Mucosa of stomach (tissue), 1 donor: Measurements from ENCODE around the gene ITPA.

Source experiments
- H3K27me3 ChIP-seq: one replicate; pipeline ENCODE4 v1.7.0; 2013; ENCODE audit warnings: mild to moderate bottlenecking, low read length; ENCODE audit not compliant: control insufficient read depth, insufficient read depth
- H3K36me3 ChIP-seq: one replicate; pipeline ENCODE4 v1.7.0; 2013; ENCODE audit warnings: low read length; ENCODE audit not compliant: control insufficient read depth, insufficient read depth
- H3K4me1 ChIP-seq: one replicate; pipeline ENCODE4 v1.7.0; 2013; ENCODE audit warnings: mild to moderate bottlenecking, low read length; ENCODE audit not compliant: control insufficient read depth, insufficient read depth
- H3K4me3 ChIP-seq: one replicate; pipeline ENCODE4 v1.7.0; 2013; ENCODE audit warnings: low read length
- H3K9ac ChIP-seq: one replicate; pipeline ENCODE4 v1.7.0; 2013; ENCODE audit warnings: mild to moderate bottlenecking, low read length, moderate library complexity
- H3K9me3 ChIP-seq: one replicate; pipeline ENCODE4 v1.7.0; 2013; ENCODE audit warnings: mild to moderate bottlenecking, low read length, moderate library complexity; ENCODE audit not compliant: control insufficient read depth
- donor health status: Pancreatic carcinoma.

The ITPA gene

GRCh38 chr20:3247638-3248037 is 38.3 kb downstream of the ITPA start:
- H3K9ac ChIP-seq, result no peak overlapping the region
- H3K36me3 ChIP-seq, result no peaks in the 10 kb centered on the region
- H3K9me3 ChIP-seq, result no peaks in the 10 kb centered on the region
- peaks cover 9% of the 10 kb centered on the region for H3K4me1 ChIP-seq
- H3K27me3 ChIP-seq, result peaks cover 24% of the 10 kb centered on the region
- no peak overlapping the region for H3K4me3 ChIP-seq

GRCh38 chr20:3248167-3248992 is 39.1 kb downstream of the ITPA start:
- Histone ChIP-seq H3K9me3 (no peaks in the 10 kb centered on the region), H3K27me3 (peaks cover 24% of the 10 kb centered on the region), H3K36me3 (no peaks in the 10 kb centered on the region), H3K4me3 (no peak overlapping the region), H3K4me1 (peaks cover 9% of the 10 kb centered on the region), H3K9ac (no peak overlapping the region)

GRCh38 chr20:3248993-3249347 is 39.7 kb downstream of the ITPA start:
- Histone ChIP-seq H3K9me3 (no peaks in the 10 kb centered on the region), H3K9ac (no peak overlapping the region), H3K36me3 (no peaks in the 10 kb centered on the region), H3K4me3 (no peak overlapping the region), H3K4me1 (peaks cover 9% of the 10 kb centered on the region), H3K27me3 (peaks cover 24% of the 10 kb centered on the region)

- H3K9me3 ChIP-seq, result no peaks in the 10 kb centered on the region
- no peak overlapping the region for H3K9ac ChIP-seq
- H3K27me3 ChIP-seq, result peaks cover 18% of the 10 kb centered on the region
- peaks cover 9% of the 10 kb centered on the region for H3K4me1 ChIP-seq
- no peak overlapping the region for H3K4me3 ChIP-seq
- no peaks in the 10 kb centered on the region for H3K36me3 ChIP-seq
These were observed 40.8 kb downstream of the ITPA start for GRCh38 chr20:3250091-3250504.

GRCh38 chr20:3251806-3252205 is 42.5 kb downstream of the ITPA start:
- H3K36me3 ChIP-seq, result no peaks in the 10 kb centered on the region
- H3K9ac ChIP-seq, result no peak overlapping the region
- H3K9me3 ChIP-seq, result no peaks in the 10 kb centered on the region
- no peak overlapping the region for H3K4me3 ChIP-seq
- H3K27me3 ChIP-seq, result peaks cover 18% of the 10 kb centered on the region
- H3K4me1 ChIP-seq, result peaks cover 9% of the 10 kb centered on the region

- Histone ChIP-seq H3K4me3 (no peak overlapping the region), H3K36me3 (no peaks in the 10 kb centered on the region), H3K9me3 (no peaks in the 10 kb centered on the region)
These were observed 46.4 kb downstream of the ITPA start for GRCh38 chr20:3255728-3256127.

GRCh38 chr20:3258429-3258828 is 49.1 kb downstream of the ITPA start:
- Histone ChIP-seq H3K9ac (no peak overlapping the region), H3K27me3 (no peaks in the 10 kb centered on the region), H3K4me1 (no peaks in the 10 kb centered on the region), H3K4me3 (no peak overlapping the region), H3K9me3 (no peaks in the 10 kb centered on the region), H3K36me3 (no peaks in the 10 kb centered on the region)

More at GRCh38 chr20:3255728-3256127, 46.4 kb downstream of the ITPA start:
- no peaks in the 10 kb centered on the region for H3K27me3 ChIP-seq
- H3K4me1 ChIP-seq, result no peaks in the 10 kb centered on the region
- H3K9ac ChIP-seq, result no peak overlapping the region

- Histone ChIP-seq H3K4me1 (no peaks in the 10 kb centered on the region), H3K4me3 (no peak overlapping the region), H3K9me3 (no peaks in the 10 kb centered on the region), H3K36me3 (no peaks in the 10 kb centered on the region), H3K27me3 (no peaks in the 10 kb centered on the region), H3K9ac (no peak overlapping the region)
These were observed 53.3 kb downstream of the ITPA start for GRCh38 chr20:3262566-3262965.

- no peaks in the 10 kb centered on the region for H3K4me1 ChIP-seq
- no peak overlapping the region for H3K9ac ChIP-seq
- no peak overlapping the region for H3K4me3 ChIP-seq
- no peaks in the 10 kb centered on the region for H3K9me3 ChIP-seq
- peaks cover 6% of the 10 kb centered on the region for H3K36me3 ChIP-seq
- no peaks in the 10 kb centered on the region for H3K27me3 ChIP-seq
These were observed 60.8 kb downstream of the ITPA start for GRCh38 chr20:3270051-3270450.

GRCh38 chr20:3273371-3273770 is 64.1 kb downstream of the ITPA start:
- H3K36me3 ChIP-seq, result peaks cover 6% of the 10 kb centered on the region

More at GRCh38 chr20:3273371-3273770, 64.1 kb downstream of the ITPA start:
- no peaks in the 10 kb centered on the region for H3K27me3 ChIP-seq
- H3K9me3 ChIP-seq, result no peaks in the 10 kb centered on the region
- no peaks in the 10 kb centered on the region for H3K4me1 ChIP-seq
- H3K9ac ChIP-seq, result no peak overlapping the region
- no peak overlapping the region for H3K4me3 ChIP-seq
